CD4-positive, alpha-beta T cell (primary cell): ENCODE results near the gene PRKCA. TPM values are rescaled to one million over a fixed set of nuclear protein-coding genes. Genes with fewer than 3 reads are reported as not detected.

Source experiments
- ATAC-seq: fragments of 200-7000 bp; cut with Tn5 transposase; one replicate; pipeline ENCODE4 v1.10.0; 2022; ENCODE audit warnings: mild to moderate bottlenecking; ENCODE audit not compliant: poor library complexity
- CTCF ChIA-PET: fragments of 350-600 bp; sonication (Branson Sonifier 250); formaldehyde crosslinking; loops from one replicate; lab custom pipeline; 2021; ENCODE audit warnings: antibody characterized with exemption, inconsistent platforms; lab: Charles Lee
- POLR2A ChIA-PET: fragments of 350-600 bp; sonication (Branson Sonifier 250); formaldehyde crosslinking; loops from one replicate; lab custom pipeline; 2021; ENCODE audit warnings: antibody characterized with exemption, inconsistent platforms; lab: Charles Lee
- DNase-seq, 14 experiments: peaks; one replicate each; pipeline ENCODE4 v3.0.0-alpha.2; 2013 to 2020; ENCODE audit warnings: mixed read lengths in 2 of 14
- H3K27ac ChIP-seq, 2 donors: one replicate each; pipeline versions ENCODE4 v1.5.1 to v1.7.0; 2013; ENCODE audit warnings: low read length in 2 of 2, low read depth in 1 of 2, mild to moderate bottlenecking in 1 of 2
- H3K27me3 ChIP-seq, 2 experiments: 1 replicate in 1 of 2; 2 replicates in 1 of 2; pipeline versions ENCODE4 v1.6.1 to v1.7.0; 2013; ENCODE audit warnings: low read length in 2 of 2, control low read depth in 1 of 2, mild to moderate bottlenecking in 1 of 2, moderate library complexity in 1 of 2; ENCODE audit not compliant: insufficient read depth in 2 of 2, control insufficient read depth in 1 of 2
- H3K36me3 ChIP-seq: one replicate; pipeline ENCODE4 v1.6.1; 2013; ENCODE audit warnings: low read length, control low read depth; ENCODE audit not compliant: insufficient read depth
- H3K4me1 ChIP-seq: one replicate; pipeline ENCODE4 v1.6.1; 2013; ENCODE audit warnings: low read length, control low read depth; ENCODE audit not compliant: insufficient read depth
- H3K4me3 ChIP-seq: one replicate; pipeline ENCODE4 v1.5.1; 2013; ENCODE audit warnings: mild to moderate bottlenecking, low read length, moderate library complexity
- H3K9me3 ChIP-seq, 2 experiments: 1 replicate in 1 of 2; 2 replicates in 1 of 2; pipeline versions ENCODE4 v1.6.1 to v1.7.0; 2013; ENCODE audit warnings: low read length in 2 of 2, mild to moderate bottlenecking in 2 of 2, control low read depth in 1 of 2, moderate library complexity in 1 of 2; ENCODE audit not compliant: control insufficient read depth in 1 of 2, insufficient read depth in 1 of 2
- H3K27ac Mint-ChIP-seq: one replicate; pipeline ENCODE4 v1.8.0; 2020; ENCODE audit warnings: mixed read lengths
- H3K27me3 Mint-ChIP-seq: one replicate; pipeline ENCODE4 v1.8.0; 2021; ENCODE audit warnings: mixed read lengths
- H3K36me3 Mint-ChIP-seq: one replicate; pipeline ENCODE4 v1.8.0; 2021; ENCODE audit warnings: low read depth, mixed read lengths
- H3K4me1 Mint-ChIP-seq: one replicate; pipeline ENCODE4 v1.8.0; 2021; ENCODE audit warnings: low read depth, mixed read lengths
- H3K4me3 Mint-ChIP-seq: one replicate; pipeline ENCODE4 v1.8.0; 2020; ENCODE audit warnings: mild to moderate bottlenecking, mixed read lengths
- H3K9me3 Mint-ChIP-seq: one replicate; pipeline ENCODE4 v1.8.0; 2020; ENCODE audit warnings: mixed read lengths
- CTCF ChIP-seq: fragments of 200-600 bp; IDR thresholded peaks from one replicate; pipeline ENCODE4 v1.8.0; 2022; ENCODE audit warnings: antibody characterized with exemption, mild to moderate bottlenecking
- intact Hi-C, 2 experiments: fragments of 100-400 bp; cut with DNase I in 1 of 2; cut with micrococcal nuclease in 1 of 2; formaldehyde crosslinking; loops; one replicate each; pipeline versions ENCODE4 v1.15.1 to v1.9.0; 2023 to 2025; cut with DNase I, micrococcal nuclease
- total RNA-seq, 174 experiments: library from RNA in 2 of 174; stranded (reverse) in 2 of 174; gene quantifications; one replicate each; pipeline ENCODE4 v1.2.3 and lab custom pipeline; 2021 to 2026

The PRKCA gene
- total RNA-seq, 2 experiments from 2014 or later = 84.8 to 88.6 TPM

- intact Hi-C loops = no loop called here
- ATAC-seq = no peak
- Histone ChIP-seq H3K9me3 (no peaks in the 10 kb centered on the region), H3K36me3 (peaks cover 3% of the 10 kb centered on the region), H3K27me3 (no peaks in the 10 kb centered on the region), H3K4me1 (peaks cover 41% of the 10 kb centered on the region), H3K4me3 (no peak overlapping the region), H3K27ac (no peak overlapping the region)
- Mint-ChIP-seq H3K36me3 (peaks cover 36% of the 10 kb centered on the region), H3K9me3 (no peaks in the 10 kb centered on the region), H3K4me1 (peaks cover 60% of the 10 kb centered on the region), H3K4me3 (no peak overlapping the region), H3K27me3 (no peaks in the 10 kb centered on the region), H3K27ac (peak overlapping the region; percentile 22)
- ChIA-PET CTCF (no interaction called here), POLR2A (no interaction called here)
- DNase-seq = no peak
- no peak for TF ChIP-seq CTCF
These were observed 361.9 kb downstream of the PRKCA start for GRCh38 chr17:66664336-66664735.

- H3K36me3 ChIP-seq = peaks cover 3% of the 10 kb centered on the region
- CTCF ChIA-PET = no interaction called here
- ATAC-seq (no peak), DNase-seq (no peak)
- no peak overlapping the region for H3K4me3 ChIP-seq
- Mint-ChIP-seq H3K4me3 (no peak overlapping the region), H3K36me3 (peaks cover 28% of the 10 kb centered on the region), H3K4me1 (peaks cover 66% of the 10 kb centered on the region), H3K27me3 (no peaks in the 10 kb centered on the region), H3K27ac (no peak overlapping the region), H3K9me3 (no peaks in the 10 kb centered on the region)
- no peak for TF ChIP-seq CTCF
- H3K27ac ChIP-seq = no peak overlapping the region
- intact Hi-C loops = no loop called here
- POLR2A ChIA-PET = no interaction called here
- H3K4me1 ChIP-seq = peaks cover 41% of the 10 kb centered on the region
- H3K9me3 ChIP-seq = no peaks in the 10 kb centered on the region
- H3K27me3 ChIP-seq = no peaks in the 10 kb centered on the region
These were observed 362.8 kb downstream of the PRKCA start for GRCh38 chr17:66665194-66665593.

- no peaks in the 10 kb centered on the region for H3K9me3 ChIP-seq
- peak overlapping the region; percentile 60 for H3K4me3 Mint-ChIP-seq
- ATAC-seq (no peak), DNase-seq (no peak)
- peak overlapping the region; percentile 75 for H3K27ac Mint-ChIP-seq
- peaks cover 77% of the 10 kb centered on the region for H3K4me1 Mint-ChIP-seq
- no peaks in the 10 kb centered on the region for H3K36me3 ChIP-seq
- ChIA-PET CTCF (no interaction called here), POLR2A (no interaction called here)
- H3K27me3 ChIP-seq = no peaks in the 10 kb centered on the region
- intact Hi-C loops = no loop called here
- H3K4me1 ChIP-seq = peaks cover 38% of the 10 kb centered on the region
- no peak overlapping the region for H3K4me3 ChIP-seq
- no peak overlapping the region for H3K27ac ChIP-seq
- H3K27me3 Mint-ChIP-seq = no peaks in the 10 kb centered on the region
- peaks cover 18% of the 10 kb centered on the region for H3K36me3 Mint-ChIP-seq
- TF ChIP-seq CTCF = no peak
- H3K9me3 Mint-ChIP-seq = no peaks in the 10 kb centered on the region
These were observed 364.7 kb downstream of the PRKCA start for GRCh38 chr17:66667090-66667489.
